Tibial artery (tissue), 4 donors: ENCODE results near the gene CLIC6.
A peak's percentile ranks its signal among the peaks of the same experiment; 100 is the strongest.

Experiments used
- DNase-seq, 2 donors: peaks; one replicate each; pipeline ENCODE4 v3.0.0-alpha.2; 2019
- H3K27ac ChIP-seq, 2 donors: fragments of 200-600 bp; sonication (generic) in 1 of 2; 1 replicate in 1 of 2; 2 replicates in 1 of 2; pipeline ENCODE4 v1.5.1; 2018 to 2019; ENCODE audit warnings: mild to moderate bottlenecking in 1 of 2
- H3K27me3 ChIP-seq, 2 donors: fragments of 200-600 bp; sonication (generic) in 1 of 2; one replicate each; pipeline versions ENCODE4 v1.5.1 to v1.6.0; 2016 to 2019
- H3K36me3 ChIP-seq, 3 donors: fragments of 200-600 bp; sonication (generic) in 2 of 3; one replicate each; pipeline ENCODE4 v1.5.1; 2016 to 2019; ENCODE audit warnings: mild to moderate bottlenecking in 2 of 3
- H3K4me1 ChIP-seq, 4 donors: fragments of 200-600 bp; sonication (generic) in 2 of 4; 1 replicate in 3 of 4; 2 replicates in 1 of 4; pipeline ENCODE4 v1.5.1; 2016 to 2019
- H3K4me3 ChIP-seq, 2 donors: fragments of 200-600 bp; sonication (generic) in 1 of 2; 1 replicate in 1 of 2; 2 replicates in 1 of 2; pipeline ENCODE4 v1.5.1; 2018 to 2019; ENCODE audit warnings: mild to moderate bottlenecking in 2 of 2
- H3K9me3 ChIP-seq, 3 donors: fragments of 200-600 bp; sonication (generic) in 1 of 3; one replicate each; pipeline ENCODE4 v1.5.1; 2016 to 2019
- intact Hi-C: fragments of 100-400 bp; cut with DNase I; formaldehyde crosslinking; loops from one replicate; pipeline ENCODE4 v1.15.0; 2023; ENCODE audit warnings: low total_unique reads
- TF ChIP-seq, protein P1 (sequence below), 2 experiments: fragments of 200-600 bp in 1 of 2; fragments of 450-650 bp in 1 of 2; IDR thresholded peaks; one replicate each; pipeline ENCODE4 v1.5.1; 2017 to 2019; ENCODE audit warnings: antibody characterized with exemption in 2 of 2, mild to moderate bottlenecking in 1 of 2, moderate library complexity in 1 of 2

The CLIC6 gene

DNA sequence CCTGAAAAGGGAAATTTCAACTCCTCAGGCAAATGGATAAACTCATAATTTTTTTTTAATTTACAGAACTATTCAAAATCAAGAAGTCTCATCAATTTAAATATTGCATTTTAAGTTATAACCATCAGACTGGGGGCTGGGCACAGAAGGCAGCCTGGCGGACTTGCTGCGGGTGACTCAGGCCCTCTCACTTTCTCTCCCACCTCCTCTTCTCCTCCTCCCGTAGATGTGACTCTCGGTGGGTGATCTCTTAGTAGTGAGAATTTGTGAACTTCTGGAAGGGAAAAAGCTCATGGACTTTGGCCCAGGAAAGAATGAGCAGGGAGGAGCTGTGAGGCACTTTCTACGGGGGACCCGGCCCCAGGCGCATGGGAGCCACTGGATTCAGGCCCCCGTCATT lies 32.9 kb downstream of the CLIC6 start:
- TF ChIP-seq, protein P1, sequence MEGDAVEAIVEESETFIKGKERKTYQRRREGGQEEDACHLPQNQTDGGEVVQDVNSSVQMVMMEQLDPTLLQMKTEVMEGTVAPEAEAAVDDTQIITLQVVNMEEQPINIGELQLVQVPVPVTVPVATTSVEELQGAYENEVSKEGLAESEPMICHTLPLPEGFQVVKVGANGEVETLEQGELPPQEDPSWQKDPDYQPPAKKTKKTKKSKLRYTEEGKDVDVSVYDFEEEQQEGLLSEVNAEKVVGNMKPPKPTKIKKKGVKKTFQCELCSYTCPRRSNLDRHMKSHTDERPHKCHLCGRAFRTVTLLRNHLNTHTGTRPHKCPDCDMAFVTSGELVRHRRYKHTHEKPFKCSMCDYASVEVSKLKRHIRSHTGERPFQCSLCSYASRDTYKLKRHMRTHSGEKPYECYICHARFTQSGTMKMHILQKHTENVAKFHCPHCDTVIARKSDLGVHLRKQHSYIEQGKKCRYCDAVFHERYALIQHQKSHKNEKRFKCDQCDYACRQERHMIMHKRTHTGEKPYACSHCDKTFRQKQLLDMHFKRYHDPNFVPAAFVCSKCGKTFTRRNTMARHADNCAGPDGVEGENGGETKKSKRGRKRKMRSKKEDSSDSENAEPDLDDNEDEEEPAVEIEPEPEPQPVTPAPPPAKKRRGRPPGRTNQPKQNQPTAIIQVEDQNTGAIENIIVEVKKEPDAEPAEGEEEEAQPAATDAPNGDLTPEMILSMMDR (IDR thresholded peaks at IDR 0.05): no peak
- Histone ChIP-seq H3K27ac (peak overlapping the region; percentile 15 to 44), H3K4me1 (peaks cover 0 to 11% (median 5%) of the 10 kb centered on the region in 4 donors), H3K4me3 (no peak overlapping the region), H3K27me3 (peaks cover 0 to 2% of the 10 kb centered on the region in 2 donors), H3K36me3 (no peaks in the 10 kb centered on the region), H3K9me3 (no peaks in the 10 kb centered on the region)
- intact Hi-C loops: no loop called here
- DNase-seq: no peak

DNA sequence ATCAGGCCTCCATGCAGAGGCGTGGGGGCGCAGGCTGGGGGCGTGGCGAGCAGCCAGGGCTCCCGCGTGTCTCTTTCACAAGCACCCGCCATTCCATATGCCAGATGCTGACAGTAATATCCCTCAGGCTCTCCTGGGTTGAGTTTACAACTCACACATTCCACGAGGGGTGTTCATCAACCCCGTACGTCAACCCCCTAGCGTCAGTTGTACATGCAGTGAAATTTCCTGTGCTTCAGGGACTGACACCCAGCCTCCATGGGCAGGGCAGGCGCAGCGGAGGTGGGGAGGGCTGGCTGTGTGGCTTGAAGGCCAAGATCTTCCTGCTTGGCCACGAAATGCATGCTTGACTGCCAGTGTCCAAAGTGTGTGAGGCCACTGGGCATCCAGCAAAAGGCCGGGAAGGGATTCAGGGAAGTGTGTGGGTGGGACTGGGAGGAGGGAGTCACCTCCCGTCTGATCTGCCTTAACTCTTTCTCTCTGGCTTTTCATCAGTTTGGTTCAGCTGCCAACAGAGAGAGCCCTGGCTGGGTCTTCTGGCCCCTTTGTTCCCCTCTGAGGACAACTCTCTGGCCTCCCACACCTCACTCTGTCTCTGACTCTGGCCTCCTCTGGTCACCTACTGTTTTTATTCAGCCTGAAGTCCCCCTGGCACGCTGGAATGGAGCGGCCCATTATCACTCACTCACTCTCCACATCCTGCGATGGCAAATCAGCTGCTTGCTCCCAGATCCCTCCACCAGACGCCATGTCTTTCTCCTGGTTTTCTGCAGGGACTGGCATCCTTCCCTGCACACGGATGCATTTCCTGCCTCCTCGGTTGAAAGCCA lies 33.8 kb downstream of the CLIC6 start:
- H3K4me3 ChIP-seq: no peak overlapping the region
- H3K4me1 ChIP-seq: peaks cover 0 to 11% (median 5%) of the 10 kb centered on the region in 4 donors
- H3K27me3 ChIP-seq: peaks cover 0 to 2% of the 10 kb centered on the region in 2 donors
- peak; percentile 72 to 83 for DNase-seq
- H3K27ac ChIP-seq: peak overlapping the region; percentile 27 to 44
- H3K36me3 ChIP-seq: no peaks in the 10 kb centered on the region
- TF ChIP-seq, protein P1 (IDR thresholded peaks at IDR 0.05): no peak
- intact Hi-C loops: no loop called here
- no peaks in the 10 kb centered on the region for H3K9me3 ChIP-seq

DNA sequence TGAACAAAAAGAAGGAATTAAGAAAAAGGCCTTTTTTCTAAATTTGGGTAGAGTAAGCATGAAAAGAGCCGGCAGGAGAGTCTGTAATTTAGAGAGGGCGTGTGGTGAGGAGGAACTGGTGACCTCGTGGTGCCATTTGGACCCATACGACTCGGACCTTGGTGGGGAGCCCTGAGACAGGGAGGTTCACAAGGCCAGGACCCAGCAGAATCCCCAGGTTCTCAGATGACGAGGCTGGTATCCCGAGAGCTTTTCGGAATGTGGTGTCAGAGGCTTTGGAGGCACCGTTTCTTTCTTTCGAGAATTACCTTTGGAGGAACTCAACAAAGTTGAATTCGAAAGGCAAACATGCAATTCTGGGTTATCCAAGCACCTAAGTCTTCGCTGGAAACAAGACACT lies 34.8 kb downstream of the CLIC6 start:
- Histone ChIP-seq H3K36me3 (no peaks in the 10 kb centered on the region), H3K9me3 (no peaks in the 10 kb centered on the region), H3K27me3 (peaks cover 0 to 4% of the 10 kb centered on the region in 2 donors), H3K4me1 (peaks cover 0 to 11% (median 5%) of the 10 kb centered on the region in 4 donors), H3K4me3 (no peak overlapping the region), H3K27ac (no peak overlapping the region)
- DNase-seq: no peak
- TF ChIP-seq, protein P1 (IDR thresholded peaks at IDR 0.05): no peak
- intact Hi-C loops: no loop called here

DNA sequence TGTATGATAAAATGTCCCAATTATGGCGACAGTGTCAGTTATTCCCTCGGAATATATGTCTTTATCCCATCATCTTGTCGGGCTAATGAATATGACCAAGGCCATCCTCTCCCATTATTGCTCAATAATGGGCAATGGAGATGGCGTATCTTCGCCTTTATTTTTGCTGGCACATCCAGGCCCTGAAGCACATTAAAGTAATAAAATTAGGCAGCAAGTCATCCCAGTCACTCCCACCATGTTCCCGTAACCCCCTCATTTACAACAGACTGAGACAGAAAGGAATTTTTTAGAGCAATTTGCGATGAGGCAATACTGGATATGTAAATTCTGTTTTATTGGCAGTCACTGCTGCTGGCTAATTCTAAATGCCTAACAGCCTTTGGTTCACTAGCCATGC lies 35.3 kb downstream of the CLIC6 start:
- H3K4me1 ChIP-seq: peaks cover 0 to 11% (median 5%) of the 10 kb centered on the region in 4 donors
- H3K36me3 ChIP-seq: no peaks in the 10 kb centered on the region
- no peak overlapping the region for H3K27ac ChIP-seq
- no peaks in the 10 kb centered on the region for H3K9me3 ChIP-seq
- DNase-seq: peak in 1 of 2 donors; percentile 51
- TF ChIP-seq, protein P1 (IDR thresholded peaks at IDR 0.05): no peak
- H3K4me3 ChIP-seq: no peak overlapping the region
- intact Hi-C loops: no loop called here
- peaks cover 0 to 4% of the 10 kb centered on the region in 2 donors for H3K27me3 ChIP-seq

DNA sequence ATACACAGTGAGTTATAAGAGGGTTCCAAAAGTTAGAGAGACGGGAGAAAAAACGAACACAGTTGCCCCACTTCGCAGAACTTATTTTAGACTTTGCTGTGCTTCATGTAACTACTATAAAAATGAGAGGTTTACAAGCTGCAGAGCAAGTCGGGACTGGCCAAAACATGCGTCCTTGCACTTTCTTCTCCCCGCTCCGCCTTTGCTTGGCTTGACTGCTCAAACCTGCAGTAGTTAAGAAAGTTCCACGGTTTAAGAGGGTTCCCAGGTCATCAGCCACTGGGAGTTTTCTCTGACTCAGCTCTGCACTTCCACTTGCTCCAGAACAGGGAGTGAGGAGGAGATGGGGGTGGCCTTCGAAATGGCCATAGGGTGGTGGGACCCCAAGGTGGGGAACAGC lies 36.2 kb downstream of the CLIC6 start:
- peaks cover 0 to 11% (median 5%) of the 10 kb centered on the region in 4 donors for H3K4me1 ChIP-seq
- no peak for DNase-seq
- TF ChIP-seq, protein P1 (IDR thresholded peaks at IDR 0.05): no peak
- H3K9me3 ChIP-seq: no peaks in the 10 kb centered on the region
- no peak overlapping the region for H3K27ac ChIP-seq
- intact Hi-C loops: no loop called here
- H3K27me3 ChIP-seq: peaks cover 0 to 7% of the 10 kb centered on the region in 2 donors
- H3K4me3 ChIP-seq: no peak overlapping the region
- no peaks in the 10 kb centered on the region for H3K36me3 ChIP-seq
